PC-3 (cell line): ENCODE results near the gene RSU1.

Experiments used
- CTCF ChIP-seq: fragments of 300-600 bp; sonication (generic); conservative IDR thresholded peaks from 2 replicates; pipeline ENCODE4 v1.5.1; 2017; ENCODE audit warnings: antibody characterized with exemption, low read depth, mild to moderate bottlenecking, low read length
- EZH2phosphoT487 ChIP-seq: fragments of 300-600 bp; sonication (generic); IDR thresholded peaks from 2 replicates; pipeline ENCODE4 v1.6.1; 2018; ENCODE audit warnings: mild to moderate bottlenecking, antibody characterized with exemption, low read length, borderline replicate concordance

DNA sequence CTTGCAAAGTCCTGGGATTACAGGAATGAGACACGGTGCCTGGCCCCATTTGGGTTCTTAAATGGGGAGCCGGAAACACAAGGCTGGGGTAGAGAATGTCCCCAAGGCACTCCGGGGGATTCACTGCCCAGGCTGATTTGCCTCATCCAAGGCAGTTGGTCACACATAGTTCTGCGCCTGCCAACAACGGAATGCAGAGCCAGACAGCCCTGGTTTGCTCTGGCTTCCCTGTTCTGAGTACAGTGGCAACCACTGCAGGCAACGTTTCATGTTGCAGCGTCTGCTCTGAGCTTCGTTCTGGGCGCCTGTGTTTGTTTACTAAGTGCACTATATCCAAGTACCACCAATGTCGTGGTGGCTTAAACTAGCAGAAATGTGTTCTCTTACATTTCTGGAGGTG is 233.8 kb downstream of the RSU1 start:
- TF ChIP-seq CTCF = no peak
- TF ChIP-seq EZH2phosphoT487 = no peak
